Prostate gland (tissue), 2 donors: ENCODE results near the gene ZNF184.

ENCODE experiments used
- POLR2A ChIP-seq: fragments of 450-650 bp; IDR thresholded peaks from one replicate; pipeline ENCODE4 v1.6.1; 2016; ENCODE audit warnings: antibody characterized with exemption, mild to moderate bottlenecking
- POLR2AphosphoS5 ChIP-seq: sonication (generic); formaldehyde crosslinking; IDR thresholded peaks from one replicate; pipeline ENCODE4 v1.6.1; 2017; ENCODE audit warnings: antibody characterized with exemption
- TF ChIP-seq, protein P1 (sequence below), 4 experiments: fragments of 200-600 bp in 2 of 4; fragments of 450-650 bp in 2 of 4; sonication (generic) in 2 of 4; IDR thresholded peaks; 1 replicate in 3 of 4; 2 replicates in 1 of 4; pipeline ENCODE4 v1.5.1; 2016 to 2019; ENCODE audit warnings: antibody characterized with exemption in 4 of 4, mild to moderate bottlenecking in 2 of 4, moderate library complexity in 2 of 4

DNA sequence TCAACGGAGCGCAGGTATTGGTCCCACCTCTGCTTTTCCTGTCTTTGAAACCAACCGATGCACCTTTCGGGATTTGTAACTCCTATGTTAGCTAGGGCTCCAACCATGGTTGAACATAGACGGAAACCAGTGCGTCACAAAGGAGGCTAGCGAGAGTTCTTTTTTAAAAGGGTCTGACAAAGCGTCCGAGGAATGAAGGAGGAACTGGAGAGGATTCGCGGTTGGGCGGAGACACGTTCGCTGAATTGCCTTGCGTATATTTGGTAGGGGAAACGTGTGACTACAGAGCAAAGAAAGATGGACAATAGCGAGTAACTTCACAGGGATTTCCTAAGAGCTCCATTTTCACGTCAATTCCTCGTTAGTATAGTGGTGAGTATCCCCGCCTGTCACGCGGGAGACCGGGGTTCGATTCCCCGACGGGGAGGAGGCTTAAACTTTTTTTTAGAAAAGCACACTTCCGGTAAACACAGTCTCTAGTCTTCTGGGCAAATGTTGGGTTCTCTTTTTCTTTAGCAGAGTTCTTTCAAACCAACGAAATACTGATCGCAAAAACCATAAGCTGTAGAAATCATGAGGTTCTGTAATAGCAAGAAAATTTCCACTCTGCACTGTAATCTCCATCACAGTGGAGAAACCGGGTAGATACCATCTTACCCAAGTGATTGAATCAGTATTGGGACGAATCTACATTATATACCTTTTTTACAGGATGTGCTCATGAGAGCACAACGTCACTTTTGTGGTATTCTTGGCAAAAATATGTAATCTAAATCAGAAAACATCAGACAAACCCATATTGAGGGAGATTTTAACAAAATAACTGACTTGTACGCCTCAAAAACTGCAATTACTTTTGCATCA, 6.6 kb upstream of the ZNF184 start:
- TF ChIP-seq, protein P1, sequence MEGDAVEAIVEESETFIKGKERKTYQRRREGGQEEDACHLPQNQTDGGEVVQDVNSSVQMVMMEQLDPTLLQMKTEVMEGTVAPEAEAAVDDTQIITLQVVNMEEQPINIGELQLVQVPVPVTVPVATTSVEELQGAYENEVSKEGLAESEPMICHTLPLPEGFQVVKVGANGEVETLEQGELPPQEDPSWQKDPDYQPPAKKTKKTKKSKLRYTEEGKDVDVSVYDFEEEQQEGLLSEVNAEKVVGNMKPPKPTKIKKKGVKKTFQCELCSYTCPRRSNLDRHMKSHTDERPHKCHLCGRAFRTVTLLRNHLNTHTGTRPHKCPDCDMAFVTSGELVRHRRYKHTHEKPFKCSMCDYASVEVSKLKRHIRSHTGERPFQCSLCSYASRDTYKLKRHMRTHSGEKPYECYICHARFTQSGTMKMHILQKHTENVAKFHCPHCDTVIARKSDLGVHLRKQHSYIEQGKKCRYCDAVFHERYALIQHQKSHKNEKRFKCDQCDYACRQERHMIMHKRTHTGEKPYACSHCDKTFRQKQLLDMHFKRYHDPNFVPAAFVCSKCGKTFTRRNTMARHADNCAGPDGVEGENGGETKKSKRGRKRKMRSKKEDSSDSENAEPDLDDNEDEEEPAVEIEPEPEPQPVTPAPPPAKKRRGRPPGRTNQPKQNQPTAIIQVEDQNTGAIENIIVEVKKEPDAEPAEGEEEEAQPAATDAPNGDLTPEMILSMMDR (IDR thresholded peaks at IDR 0.05) = peak in 2 of 4 experiments; percentile 6 to 8
- TF ChIP-seq POLR2A (peak; percentile 43), POLR2AphosphoS5 (peak; percentile 88)
